Stimulated activated naive CD4-positive, alpha-beta T cell treated with Interleukin-2 at 50 U/mL for 16 hours (primary cell): ENCODE data around the gene OTX1.

Experiments
- DNase-seq: peaks from one replicate; lab custom pipeline; 2025; lab: John Stamatoyannopoulos, UW

OTX1 gene

GRCh38 chr2:63047321-63048279 is 3.0 kb upstream of the OTX1 start:
- DNase-seq: no peak

- DNase-seq: no peak
Observed at GRCh38 chr2:63048367-63049171, 2.1 kb upstream of the OTX1 start.

- DNase-seq: no peak
Observed at GRCh38 chr2:63049211-63049969, 1.2 kb upstream of the OTX1 start.

- no peak for DNase-seq
Observed at GRCh38 chr2:63049970-63050333, 678 bp upstream of the OTX1 start.

GRCh38 chr2:63051042-63051794 is 588 bp downstream of the OTX1 start:
- no peak for DNase-seq

- DNase-seq: no peak
Observed at GRCh38 chr2:63051795-63052333, 1.2 kb downstream of the OTX1 start.

GRCh38 chr2:63052411-63053080 is 1.9 kb downstream of the OTX1 start:
- DNase-seq: no peak

GRCh38 chr2:63053081-63053888 is 2.7 kb downstream of the OTX1 start:
- no peak for DNase-seq

- DNase-seq: no peak
Observed at GRCh38 chr2:63053889-63054602, 3.4 kb downstream of the OTX1 start.

- no peak for DNase-seq
Observed at GRCh38 chr2:63054841-63055225, 4.2 kb downstream of the OTX1 start.

- DNase-seq: no peak
Observed at GRCh38 chr2:63055226-63056106, 4.8 kb downstream of the OTX1 start.

- DNase-seq: no peak
Observed at GRCh38 chr2:63056107-63057050, 5.7 kb downstream of the OTX1 start.

GRCh38 chr2:63057249-63058143 is 6.9 kb downstream of the OTX1 start:
- DNase-seq: no peak

- no peak for DNase-seq
Observed at GRCh38 chr2:63058144-63058920, 7.7 kb downstream of the OTX1 start.
